Measurements from ENCODE around the gene THAP4.

THAP4 gene

DNA sequence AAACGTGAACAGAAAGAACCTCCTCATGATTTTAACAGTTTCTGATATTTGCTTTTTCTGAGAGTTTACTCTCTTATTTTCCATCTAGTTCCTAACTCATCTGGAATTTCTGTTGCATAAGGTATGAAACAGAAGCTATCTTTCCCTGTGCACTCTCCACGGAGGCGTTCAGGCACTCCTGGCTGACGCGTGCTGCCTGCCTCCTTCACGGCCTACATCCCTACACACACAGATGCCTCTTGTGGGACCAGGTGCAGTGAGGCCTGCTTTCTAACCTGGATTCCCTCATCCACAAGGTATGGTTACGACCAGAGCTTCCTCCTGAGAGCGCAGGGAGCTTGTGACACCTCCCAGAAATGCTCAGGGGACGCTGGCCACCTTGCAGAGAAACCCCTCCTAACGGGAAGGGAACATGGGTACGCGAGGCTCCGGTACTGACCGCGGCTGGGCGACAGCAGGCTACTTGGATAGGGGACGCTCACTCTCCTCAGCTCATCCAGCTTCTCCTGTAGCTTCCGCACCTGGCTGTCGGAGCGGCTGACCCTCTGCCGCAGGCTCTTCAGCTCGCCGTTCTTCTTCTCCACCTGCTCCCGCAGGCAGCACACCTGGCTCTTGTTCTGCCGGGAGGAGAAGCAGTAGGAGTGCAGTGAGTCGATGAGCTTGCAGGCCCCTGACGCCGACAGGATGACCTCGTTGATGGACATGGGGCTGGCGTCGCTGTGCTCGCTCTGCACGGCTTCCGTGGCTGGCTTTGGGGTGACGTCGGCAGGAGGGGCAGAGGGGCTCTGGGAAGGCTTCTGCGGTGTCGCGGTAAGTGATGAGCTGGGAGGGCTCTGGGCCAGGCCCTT, 4.3 kb downstream of the THAP4 start:
- no peak overlapping the region for H3K4me3 ChIP-seq (replicated peaks; ENCODE audit: low read depth, low read length)
- DNase-seq (ENCODE audit: extremely low read depth, insufficient read length) = no peak
- no peaks in the 10 kb centered on the region for H3K27me3 ChIP-seq (replicated peaks; ENCODE audit: control insufficient read depth, insufficient read depth, low read length)
- peaks cover 13% of the 10 kb centered on the region for H3K36me3 ChIP-seq (ENCODE audit: control insufficient read depth, insufficient read depth, low read length)
- TF ChIP-seq, protein P1, sequence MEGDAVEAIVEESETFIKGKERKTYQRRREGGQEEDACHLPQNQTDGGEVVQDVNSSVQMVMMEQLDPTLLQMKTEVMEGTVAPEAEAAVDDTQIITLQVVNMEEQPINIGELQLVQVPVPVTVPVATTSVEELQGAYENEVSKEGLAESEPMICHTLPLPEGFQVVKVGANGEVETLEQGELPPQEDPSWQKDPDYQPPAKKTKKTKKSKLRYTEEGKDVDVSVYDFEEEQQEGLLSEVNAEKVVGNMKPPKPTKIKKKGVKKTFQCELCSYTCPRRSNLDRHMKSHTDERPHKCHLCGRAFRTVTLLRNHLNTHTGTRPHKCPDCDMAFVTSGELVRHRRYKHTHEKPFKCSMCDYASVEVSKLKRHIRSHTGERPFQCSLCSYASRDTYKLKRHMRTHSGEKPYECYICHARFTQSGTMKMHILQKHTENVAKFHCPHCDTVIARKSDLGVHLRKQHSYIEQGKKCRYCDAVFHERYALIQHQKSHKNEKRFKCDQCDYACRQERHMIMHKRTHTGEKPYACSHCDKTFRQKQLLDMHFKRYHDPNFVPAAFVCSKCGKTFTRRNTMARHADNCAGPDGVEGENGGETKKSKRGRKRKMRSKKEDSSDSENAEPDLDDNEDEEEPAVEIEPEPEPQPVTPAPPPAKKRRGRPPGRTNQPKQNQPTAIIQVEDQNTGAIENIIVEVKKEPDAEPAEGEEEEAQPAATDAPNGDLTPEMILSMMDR (IDR thresholded peaks at IDR 0.05; ENCODE audit: insufficient read depth, low read length, poor library complexity, severe bottlenecking) = no peak

DNA sequence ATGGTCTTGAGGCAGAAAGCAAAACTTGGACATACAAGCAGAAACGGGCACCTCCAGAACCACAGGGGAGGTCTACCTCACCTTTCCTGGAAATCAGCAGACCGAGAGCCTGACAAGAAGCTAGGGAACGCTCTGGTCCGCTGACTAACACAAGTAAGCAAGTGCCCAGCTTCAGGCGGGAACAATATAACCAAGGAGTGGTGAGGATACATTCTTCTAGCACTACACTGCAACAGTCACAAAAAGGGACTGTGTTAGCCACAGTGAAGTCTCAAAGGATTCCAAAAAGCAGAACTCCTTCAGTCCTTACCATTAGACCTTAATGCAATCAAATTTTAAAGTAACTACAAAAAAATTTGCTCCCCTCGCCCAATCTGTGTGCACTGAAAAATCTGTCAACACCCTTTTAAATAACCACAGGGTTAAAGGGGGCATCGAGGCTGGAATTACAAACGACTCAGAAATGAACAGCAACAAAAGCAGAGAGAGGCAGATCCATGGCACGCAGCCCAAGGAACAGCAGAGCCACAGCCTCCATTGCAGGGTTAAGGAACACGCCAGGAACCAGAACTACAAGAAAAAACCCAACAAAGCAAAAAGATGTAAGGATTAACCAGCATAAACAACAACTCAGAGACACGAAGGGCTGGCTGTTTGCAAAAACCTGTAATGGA, 7.1 kb downstream of the THAP4 start:
- H3K27me3 ChIP-seq (replicated peaks; ENCODE audit: control insufficient read depth, insufficient read depth, low read length) = no peaks in the 10 kb centered on the region
- H3K36me3 ChIP-seq (ENCODE audit: control insufficient read depth, insufficient read depth, low read length) = peaks cover 18% of the 10 kb centered on the region
- no peak overlapping the region for H3K4me3 ChIP-seq (replicated peaks; ENCODE audit: low read depth, low read length)
- DNase-seq (ENCODE audit: extremely low read depth, insufficient read length) = no peak
- TF ChIP-seq, protein P1 (IDR thresholded peaks at IDR 0.05; ENCODE audit: insufficient read depth, low read length, poor library complexity, severe bottlenecking) = no peak

DNA sequence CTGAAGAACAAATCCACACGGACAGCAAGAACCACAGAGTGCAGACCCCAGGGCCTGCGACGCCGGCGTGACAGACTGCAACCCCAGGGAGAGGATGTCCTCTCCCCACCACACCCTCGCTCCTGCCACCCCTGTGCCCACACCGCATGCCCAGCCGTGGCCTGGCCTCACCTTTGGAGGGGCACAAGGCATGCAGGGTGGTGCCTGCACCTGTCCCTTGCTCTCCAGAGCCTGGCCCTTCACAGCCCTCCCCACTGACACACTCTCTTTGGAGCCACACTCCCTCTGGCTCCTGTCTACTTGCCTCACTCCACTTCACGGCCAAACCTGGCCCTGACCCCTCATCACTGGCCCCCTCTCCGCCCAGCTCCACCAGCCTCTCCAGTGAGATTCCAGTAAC, 9.3 kb downstream of the THAP4 start:
- peaks cover 7% of the 10 kb centered on the region for H3K36me3 ChIP-seq (ENCODE audit: control insufficient read depth, insufficient read depth, low read length)
- no peaks in the 10 kb centered on the region for H3K27me3 ChIP-seq (replicated peaks; ENCODE audit: control insufficient read depth, insufficient read depth, low read length)
- no peak overlapping the region for H3K4me3 ChIP-seq (replicated peaks; ENCODE audit: low read depth, low read length)
- DNase-seq (ENCODE audit: extremely low read depth, insufficient read length) = no peak
- TF ChIP-seq, protein P1 (IDR thresholded peaks at IDR 0.05; ENCODE audit: insufficient read depth, low read length, poor library complexity, severe bottlenecking) = no peak

DNA sequence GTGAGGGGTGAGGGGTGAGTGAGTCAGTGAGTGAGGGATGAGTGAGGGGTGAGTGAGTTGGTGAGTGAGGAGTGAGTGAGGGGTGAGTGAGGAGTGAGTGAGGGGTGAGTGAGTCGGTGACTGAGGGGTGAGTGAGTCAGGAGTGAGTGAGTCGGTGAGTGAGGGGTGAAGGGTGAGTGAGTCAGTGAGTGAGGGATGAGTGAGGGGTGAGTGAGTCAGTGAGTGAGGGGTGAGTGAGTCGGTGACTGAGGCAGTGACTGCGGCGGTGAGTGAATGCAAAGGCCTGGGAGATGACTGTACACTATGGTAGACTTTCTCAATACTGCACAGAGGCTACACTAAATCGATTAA, 16.6 kb downstream of the THAP4 start:
- no peak overlapping the region for H3K4me3 ChIP-seq (replicated peaks; ENCODE audit: low read depth, low read length)
- H3K36me3 ChIP-seq (ENCODE audit: control insufficient read depth, insufficient read depth, low read length) = peaks cover 5% of the 10 kb centered on the region
- H3K27me3 ChIP-seq (replicated peaks; ENCODE audit: control insufficient read depth, insufficient read depth, low read length) = no peaks in the 10 kb centered on the region
- no peak for DNase-seq (ENCODE audit: extremely low read depth, insufficient read length)
- TF ChIP-seq, protein P1 (IDR thresholded peaks at IDR 0.05; ENCODE audit: insufficient read depth, low read length, poor library complexity, severe bottlenecking) = no peak

DNA sequence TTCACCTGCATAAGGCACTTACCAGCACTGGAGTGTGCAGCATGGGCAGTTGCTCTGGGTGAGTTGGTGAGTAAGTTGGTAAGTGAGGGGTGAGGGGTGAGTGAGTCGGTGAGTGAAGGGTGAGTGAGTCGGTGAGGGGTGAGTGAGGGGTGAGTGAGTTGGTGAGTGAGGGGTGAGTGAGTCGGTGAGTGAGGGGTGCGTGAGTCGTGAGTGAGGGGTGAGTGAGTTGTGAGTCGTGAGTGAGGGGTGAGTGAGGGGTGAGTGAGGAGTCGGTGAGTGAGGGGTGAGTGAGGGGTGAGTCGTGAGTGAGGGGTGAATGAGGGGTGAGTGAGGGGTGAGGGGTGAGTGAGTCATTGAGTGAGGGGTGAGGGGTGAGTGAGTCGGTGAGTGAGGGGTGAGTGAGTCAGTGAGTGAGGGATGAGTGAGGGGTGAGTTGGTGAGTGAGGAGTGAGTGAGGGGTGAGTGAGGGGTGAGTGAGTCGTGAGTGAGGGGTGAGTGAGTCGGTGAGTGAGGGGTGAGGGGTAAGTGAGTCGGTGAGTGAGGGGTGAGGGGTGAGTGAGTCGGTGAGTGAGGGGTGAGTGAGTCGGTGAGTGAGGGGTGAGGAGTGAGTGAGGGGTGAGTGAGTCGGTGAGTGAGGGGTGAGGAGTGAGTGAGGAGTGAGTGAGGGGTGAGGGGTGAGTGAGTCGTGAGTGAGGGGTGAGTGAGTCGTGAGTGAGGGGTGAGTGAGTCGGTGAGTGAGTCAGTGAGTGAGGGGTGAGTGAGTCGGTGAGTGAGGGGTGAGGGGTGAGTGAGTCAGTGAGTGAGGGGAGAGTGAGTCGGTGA, 17.1 kb downstream of the THAP4 start:
- no peak for DNase-seq (ENCODE audit: extremely low read depth, insufficient read length)
- TF ChIP-seq, protein P1 (IDR thresholded peaks at IDR 0.05; ENCODE audit: insufficient read depth, low read length, poor library complexity, severe bottlenecking) = no peak
- Histone ChIP-seq H3K4me3 (replicated peaks; ENCODE audit: low read depth, low read length) (no peak overlapping the region), H3K27me3 (replicated peaks; ENCODE audit: control insufficient read depth, insufficient read depth, low read length) (no peaks in the 10 kb centered on the region), H3K36me3 (ENCODE audit: control insufficient read depth, insufficient read depth, low read length) (peaks cover 3% of the 10 kb centered on the region)

Measured in GM06990 (cell line).